NB4 (cell line): Measurements from ENCODE around the gene GPR89B.

Experiments used
- CTCF ChIP-seq: IDR thresholded peaks from one replicate; pipeline ENCODE4 v1.5.1; 2012; ENCODE audit warnings: low read depth, low read length
- MAX ChIP-seq: IDR thresholded peaks from 2 replicates; pipeline ENCODE4 v1.6.1; 2011; ENCODE audit warnings: low read depth, low read length
- MYC ChIP-seq: IDR thresholded peaks from 2 replicates; pipeline ENCODE4 v1.6.1; 2011; ENCODE audit warnings: low read depth, low read length

GRCh38 chr1:147897029-147897752 lies 31.0 kb upstream of the GPR89B start:
- TF ChIP-seq CTCF (no peak), MAX (no peak), MYC (no peak)
